H1 (cell line): Measurements from ENCODE around the gene DMGDH.

Experiments used
- BRCA1 ChIP-seq: IDR thresholded peaks from 2 replicates; pipeline ENCODE4 v1.6.1; 2012; ENCODE audit warnings: low read depth, low read length, improper control_type of control experiment
- CBX8 ChIP-seq: fragments of 300-800, 300-1000 bp; sonication (generic); IDR thresholded peaks from 2 replicates; pipeline ENCODE4 v1.7.1; 2016; ENCODE audit warnings: low read depth, low read length, borderline replicate concordance
- CEBPB ChIP-seq: IDR thresholded peaks from 2 replicates; pipeline ENCODE4 v1.6.1; 2012; ENCODE audit warnings: low read depth, low read length
- JUN ChIP-seq: IDR thresholded peaks from 2 replicates; pipeline ENCODE4 v1.6.1; 2011; ENCODE audit warnings: low read depth, mild to moderate bottlenecking, improper control_type of control experiment, low read length
- NRF1 ChIP-seq: IDR thresholded peaks from 2 replicates; pipeline ENCODE4 v1.6.1; 2011; ENCODE audit warnings: mild to moderate bottlenecking, low read depth, low read length, improper control_type of control experiment
- POLR2A ChIP-seq, 2 experiments: IDR thresholded peaks; 1 replicate in 1 of 2; 2 replicates in 1 of 2; pipeline ENCODE4 v1.6.1; 2011; ENCODE audit warnings: low read depth in 2 of 2, low read length in 2 of 2, mild to moderate bottlenecking in 2 of 2; ENCODE audit errors: control extremely low read depth in 1 of 2
- RAD21 ChIP-seq, 2 experiments: IDR thresholded peaks in 1 of 2; conservative IDR thresholded peaks in 1 of 2; 2 replicates each; pipeline ENCODE4 v1.6.1; 2011; ENCODE audit warnings: low read depth in 2 of 2, low read length in 2 of 2, improper control_type of control experiment in 1 of 2, inconsistent platforms in 1 of 2, mild to moderate bottlenecking in 1 of 2, moderate library complexity in 1 of 2
- RNF2 ChIP-seq: fragments of 200-900, 300-1000 bp; sonication (generic); IDR thresholded peaks from 2 replicates; pipeline ENCODE4 v1.7.1; 2016; ENCODE audit warnings: borderline replicate concordance, low read depth, mild to moderate bottlenecking, antibody characterized with exemption, low read length; ENCODE audit not compliant: poor library complexity, severe bottlenecking; ENCODE audit errors: missing control alignments
- TEAD4 ChIP-seq: IDR thresholded peaks from 2 replicates; pipeline ENCODE4 v1.6.1; 2012; ENCODE audit warnings: low read depth, low read length, inconsistent platforms, mixed read lengths
- YY1 ChIP-seq: IDR thresholded peaks from 2 replicates; pipeline ENCODE4 v1.6.1; 2011; ENCODE audit warnings: low read depth, mild to moderate bottlenecking, low read length
- ZNF274 ChIP-seq: IDR thresholded peaks from 2 replicates; pipeline ENCODE4 v1.7.0; 2012; ENCODE audit warnings: low read length, borderline replicate concordance; ENCODE audit errors: extremely low read depth
- TF ChIP-seq, protein P1 (sequence below), 3 experiments: IDR thresholded peaks; 1 replicate in 2 of 3; 2 replicates in 1 of 3; pipeline versions ENCODE4 v1.5.1 to v1.6.1; 2011; ENCODE audit warnings: low read length in 3 of 3, mild to moderate bottlenecking in 3 of 3, inconsistent platforms in 2 of 3, low read depth in 1 of 3, moderate library complexity in 1 of 3; ENCODE audit not compliant: insufficient read depth in 1 of 3; ENCODE audit errors: control extremely low read depth in 1 of 3
- TF ChIP-seq, protein P2 (sequence below): IDR thresholded peaks from 2 replicates; pipeline ENCODE4 v1.6.1; 2011; ENCODE audit warnings: low read depth, mild to moderate bottlenecking, low read length; ENCODE audit not compliant: insufficient read depth

DNA sequence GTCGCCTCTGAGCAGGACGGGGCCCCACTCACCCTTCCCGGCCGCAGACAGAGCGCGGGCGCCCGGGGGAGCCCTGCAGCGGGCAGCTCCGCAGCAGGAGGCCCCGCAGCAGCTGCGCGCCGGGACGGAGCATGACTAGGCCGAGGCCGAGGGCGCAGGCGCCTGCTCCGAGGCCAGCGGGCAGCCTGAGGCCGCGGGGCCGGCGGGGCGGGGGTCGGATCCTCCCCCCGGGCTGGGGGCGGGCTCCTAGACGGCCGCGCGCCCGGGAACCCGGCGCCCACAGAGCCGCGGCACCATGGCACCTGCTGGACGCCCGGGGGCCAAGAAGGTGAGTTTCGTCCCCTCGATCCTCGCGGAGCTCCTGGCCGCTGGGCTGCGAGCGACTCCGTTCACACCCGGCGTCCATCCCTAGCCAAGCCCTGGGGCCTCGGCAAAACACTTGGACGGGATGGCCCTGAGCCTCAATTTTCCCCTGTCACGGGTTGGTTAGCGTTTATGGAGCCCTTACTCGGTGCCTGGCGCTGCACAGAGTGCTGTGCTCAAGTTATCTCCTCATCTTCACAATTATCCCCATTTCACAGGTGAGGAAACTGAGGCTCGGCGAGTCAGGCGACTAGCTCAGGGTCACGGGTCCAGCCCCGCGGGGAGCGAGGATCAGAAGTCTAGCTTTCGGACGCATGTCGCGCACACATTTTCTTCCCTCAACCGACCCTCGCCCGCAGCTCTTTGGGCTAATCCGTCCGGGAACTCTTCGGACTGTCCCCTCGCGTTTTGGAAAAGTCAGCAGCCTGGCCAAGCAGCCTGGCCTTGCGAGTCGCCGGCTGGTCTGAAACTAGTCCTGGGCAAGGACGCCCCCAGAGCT is at the start of gene DMGDH, which contains the start of gene BHMT2:
- TF ChIP-seq, protein P1, sequence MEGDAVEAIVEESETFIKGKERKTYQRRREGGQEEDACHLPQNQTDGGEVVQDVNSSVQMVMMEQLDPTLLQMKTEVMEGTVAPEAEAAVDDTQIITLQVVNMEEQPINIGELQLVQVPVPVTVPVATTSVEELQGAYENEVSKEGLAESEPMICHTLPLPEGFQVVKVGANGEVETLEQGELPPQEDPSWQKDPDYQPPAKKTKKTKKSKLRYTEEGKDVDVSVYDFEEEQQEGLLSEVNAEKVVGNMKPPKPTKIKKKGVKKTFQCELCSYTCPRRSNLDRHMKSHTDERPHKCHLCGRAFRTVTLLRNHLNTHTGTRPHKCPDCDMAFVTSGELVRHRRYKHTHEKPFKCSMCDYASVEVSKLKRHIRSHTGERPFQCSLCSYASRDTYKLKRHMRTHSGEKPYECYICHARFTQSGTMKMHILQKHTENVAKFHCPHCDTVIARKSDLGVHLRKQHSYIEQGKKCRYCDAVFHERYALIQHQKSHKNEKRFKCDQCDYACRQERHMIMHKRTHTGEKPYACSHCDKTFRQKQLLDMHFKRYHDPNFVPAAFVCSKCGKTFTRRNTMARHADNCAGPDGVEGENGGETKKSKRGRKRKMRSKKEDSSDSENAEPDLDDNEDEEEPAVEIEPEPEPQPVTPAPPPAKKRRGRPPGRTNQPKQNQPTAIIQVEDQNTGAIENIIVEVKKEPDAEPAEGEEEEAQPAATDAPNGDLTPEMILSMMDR (IDR thresholded peaks at IDR 0.05; ENCODE audit: control extremely low read depth in 1 of 3, insufficient read depth in 1 of 3, low read depth in 1 of 3, low read length in 3 of 3), result no peak
- TF ChIP-seq JUN (no peak), NRF1 (no peak), CEBPB (no peak), RAD21 (IDR thresholded peaks at IDR 0.05 in 1 of 2, conservative IDR thresholded peaks at IDR 0.05 in 1 of 2; ENCODE audit: low read depth in 2 of 2, low read length in 2 of 2) (no peak), POLR2A (IDR thresholded peaks at IDR 0.05; ENCODE audit: control extremely low read depth in 1 of 2, low read depth in 2 of 2, low read length in 2 of 2) (no peak), TEAD4 (no peak), YY1 (no peak), RNF2 (no peak), CBX8 (no peak), BRCA1 (no peak), ZNF274 (no peak)
- TF ChIP-seq, protein P2, sequence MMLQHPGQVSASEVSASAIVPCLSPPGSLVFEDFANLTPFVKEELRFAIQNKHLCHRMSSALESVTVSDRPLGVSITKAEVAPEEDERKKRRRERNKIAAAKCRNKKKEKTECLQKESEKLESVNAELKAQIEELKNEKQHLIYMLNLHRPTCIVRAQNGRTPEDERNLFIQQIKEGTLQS, result no peak
